ENCODE results near the gene ERGIC3.

- no peak for TF ChIP-seq CTCF (conservative IDR thresholded peaks at IDR 0.05 in 1 of 2, IDR thresholded peaks at IDR 0.05 in 1 of 2; ENCODE audit: extremely low read depth in 1 of 2, insufficient read depth in 1 of 2, low read depth in 1 of 2, low read length in 2 of 2)
- TF ChIP-seq EZH2 (IDR thresholded peaks at IDR 0.05; ENCODE audit: borderline replicate concordance, low read length): no peak
These were observed 2.6 kb downstream of the ERGIC3 start for GRCh38 chr20:35544436-35544835.
